GM12865 (cell line): ENCODE data around the gene MED15.
"Not testable (repeated sequence)": the region's sequence is repeated elsewhere in the genome, so short reads cannot be mapped to it uniquely, and the experiment has no call there.

Experiments used
- DNase-seq: peaks from one replicate; pipeline ENCODE4 v3.0.0; 2010; ENCODE audit warnings: low read depth
- H3K4me3 ChIP-seq: 2 replicates; pipeline ENCODE4 v1.5.1; 2011; ENCODE audit warnings: mild to moderate bottlenecking, low read depth, low read length, control low read depth
- CTCF ChIP-seq: IDR thresholded peaks from 2 replicates; pipeline ENCODE4 v1.5.1; 2011; ENCODE audit warnings: low read length, control low read depth, low read depth, inconsistent platforms; ENCODE audit not compliant: insufficient read depth; ENCODE audit errors: missing control alignments

The MED15 gene

GRCh38 chr22:20495861-20496681, 11.3 kb upstream of the MED15 start:
- peak overlapping the region; percentile 56 for H3K4me3 ChIP-seq
- peak; percentile 97 for DNase-seq
- peak; percentile 90 for TF ChIP-seq CTCF

GRCh38 chr22:20497426-20497825, 10.0 kb upstream of the MED15 start:
- no peak for DNase-seq
- H3K4me3 ChIP-seq = no peak overlapping the region
- no peak for TF ChIP-seq CTCF

- TF ChIP-seq CTCF = no peak
- no peak overlapping the region for H3K4me3 ChIP-seq
- no peak for DNase-seq
Observed at GRCh38 chr22:20498913-20499312, 8.5 kb upstream of the MED15 start.

GRCh38 chr22:20499769-20500168, 7.6 kb upstream of the MED15 start:
- no peak for DNase-seq
- no peak for TF ChIP-seq CTCF
- H3K4me3 ChIP-seq = no peak overlapping the region

GRCh38 chr22:20503816-20504215, 3.6 kb upstream of the MED15 start:
- no peak for TF ChIP-seq CTCF
- no peak for DNase-seq
- H3K4me3 ChIP-seq = no peak overlapping the region

- not testable (repeated sequence) for H3K4me3 ChIP-seq, DNase-seq
Observed at GRCh38 chr22:20504293-20504922, 3.0 kb upstream of the MED15 start.

- no peak for DNase-seq
- TF ChIP-seq CTCF = no peak
- H3K4me3 ChIP-seq = peak overlapping the region; percentile 94
Observed at GRCh38 chr22:20506543-20507252, 712 bp upstream of the MED15 start.

GRCh38 chr22:20508067-20508755, 801 bp downstream of the MED15 start:
- DNase-seq = not testable (repeated sequence)
- peak overlapping the region; percentile 94 for H3K4me3 ChIP-seq
